Measurements from ENCODE around the gene COX11.
A peak's percentile ranks its signal among the peaks of the same experiment; 100 is the strongest.

Gene COX11

GRCh38 chr17:54969658-54970572 lies 1.5 kb upstream of the COX11 start:
- TF ChIP-seq, protein P1, sequence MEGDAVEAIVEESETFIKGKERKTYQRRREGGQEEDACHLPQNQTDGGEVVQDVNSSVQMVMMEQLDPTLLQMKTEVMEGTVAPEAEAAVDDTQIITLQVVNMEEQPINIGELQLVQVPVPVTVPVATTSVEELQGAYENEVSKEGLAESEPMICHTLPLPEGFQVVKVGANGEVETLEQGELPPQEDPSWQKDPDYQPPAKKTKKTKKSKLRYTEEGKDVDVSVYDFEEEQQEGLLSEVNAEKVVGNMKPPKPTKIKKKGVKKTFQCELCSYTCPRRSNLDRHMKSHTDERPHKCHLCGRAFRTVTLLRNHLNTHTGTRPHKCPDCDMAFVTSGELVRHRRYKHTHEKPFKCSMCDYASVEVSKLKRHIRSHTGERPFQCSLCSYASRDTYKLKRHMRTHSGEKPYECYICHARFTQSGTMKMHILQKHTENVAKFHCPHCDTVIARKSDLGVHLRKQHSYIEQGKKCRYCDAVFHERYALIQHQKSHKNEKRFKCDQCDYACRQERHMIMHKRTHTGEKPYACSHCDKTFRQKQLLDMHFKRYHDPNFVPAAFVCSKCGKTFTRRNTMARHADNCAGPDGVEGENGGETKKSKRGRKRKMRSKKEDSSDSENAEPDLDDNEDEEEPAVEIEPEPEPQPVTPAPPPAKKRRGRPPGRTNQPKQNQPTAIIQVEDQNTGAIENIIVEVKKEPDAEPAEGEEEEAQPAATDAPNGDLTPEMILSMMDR (conservative IDR thresholded peaks at IDR 0.05; ENCODE audit: control insufficient read depth, insufficient read depth, low read depth, low read length) = no peak
- no peak for DNase-seq (ENCODE audit: low read depth)
- peak overlapping the region; percentile 85 for H3K4me3 ChIP-seq (ENCODE audit: control insufficient read depth, low read depth, low read length)

DNA sequence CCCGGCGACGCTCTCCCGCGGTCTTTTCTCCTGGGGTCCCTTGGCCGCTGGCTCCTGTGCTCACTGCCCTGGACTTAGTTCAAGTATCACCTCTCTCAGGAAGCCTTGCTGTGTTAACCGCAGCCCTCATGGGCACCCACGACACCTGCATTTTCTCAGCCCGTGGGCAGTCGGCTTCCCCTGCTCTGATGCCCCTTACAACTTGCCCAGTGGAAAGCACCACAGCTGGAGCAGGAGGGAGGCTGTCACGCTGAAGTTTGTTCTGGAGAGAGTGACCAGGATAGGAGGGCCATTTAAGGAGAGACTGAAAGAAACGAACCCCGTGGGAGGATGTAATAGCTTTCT lies 506 bp upstream of the COX11 start:
- DNase-seq (ENCODE audit: low read depth) = peak; percentile 26
- peak overlapping the region; percentile 85 for H3K4me3 ChIP-seq (ENCODE audit: control insufficient read depth, low read depth, low read length)
- TF ChIP-seq, protein P1 (conservative IDR thresholded peaks at IDR 0.05; ENCODE audit: control insufficient read depth, insufficient read depth, low read depth, low read length) = no peak

GRCh38 chr17:54967621-54968261 lies 713 bp downstream of the COX11 start:
- peak overlapping the region; percentile 85 for H3K4me3 ChIP-seq (ENCODE audit: control insufficient read depth, low read depth, low read length)
- TF ChIP-seq, protein P1 (conservative IDR thresholded peaks at IDR 0.05; ENCODE audit: control insufficient read depth, insufficient read depth, low read depth, low read length) = peak; percentile 35
- peak; percentile 66 for DNase-seq (ENCODE audit: low read depth)

DNA sequence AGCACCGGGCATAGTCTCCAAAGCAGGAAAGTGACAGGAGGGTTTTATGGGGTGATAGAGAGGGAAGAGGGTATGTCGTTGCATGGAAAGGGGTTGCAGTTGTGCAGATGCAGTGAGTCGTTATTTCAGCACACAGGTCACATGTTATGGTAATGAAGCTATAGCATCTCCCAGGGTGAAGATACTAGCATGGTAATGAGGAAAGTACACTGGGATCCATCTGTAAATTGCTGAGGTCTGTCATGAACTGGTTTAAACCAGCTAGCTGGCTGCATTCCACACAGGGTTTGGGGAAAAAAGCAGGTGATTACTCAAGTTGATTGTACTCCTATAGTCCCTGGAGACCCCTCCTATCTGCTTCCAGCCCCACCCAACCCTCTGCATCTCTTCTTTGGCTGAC lies 11.7 kb downstream of the COX11 start:
- DNase-seq (ENCODE audit: low read depth) = no peak
- TF ChIP-seq, protein P1 (conservative IDR thresholded peaks at IDR 0.05; ENCODE audit: control insufficient read depth, insufficient read depth, low read depth, low read length) = no peak
- H3K4me3 ChIP-seq (ENCODE audit: control insufficient read depth, low read depth, low read length) = no peak overlapping the region

- H3K4me3 ChIP-seq (ENCODE audit: control insufficient read depth, low read depth, low read length) = no peak overlapping the region
- TF ChIP-seq, protein P1 (conservative IDR thresholded peaks at IDR 0.05; ENCODE audit: control insufficient read depth, insufficient read depth, low read depth, low read length) = no peak
- no peak for DNase-seq (ENCODE audit: low read depth)
Observed at GRCh38 chr17:54951286-54951685, 17.2 kb downstream of the COX11 start.

GRCh38 chr17:54950116-54950515 lies 18.3 kb downstream of the COX11 start:
- TF ChIP-seq, protein P1 (conservative IDR thresholded peaks at IDR 0.05; ENCODE audit: control insufficient read depth, insufficient read depth, low read depth, low read length) = no peak
- no peak overlapping the region for H3K4me3 ChIP-seq (ENCODE audit: control insufficient read depth, low read depth, low read length)
- DNase-seq (ENCODE audit: low read depth) = no peak
